HepG2 (cell line): ENCODE results near the gene FABP1.

Source experiments
- MXI1 ChIP-seq: IDR thresholded peaks from 3 replicates; pipeline ENCODE4 v1.6.1; 2012; ENCODE audit warnings: low read depth, low read length, inconsistent platforms, borderline replicate concordance
- POLR2A ChIP-seq, 2 experiments: IDR thresholded peaks; 2 replicates each; pipeline ENCODE4 v1.6.1; 2011; ENCODE audit warnings: low read depth in 2 of 2, low read length in 2 of 2, mild to moderate bottlenecking in 1 of 2, moderate library complexity in 1 of 2; ENCODE audit not compliant: insufficient read depth in 1 of 2

DNA sequence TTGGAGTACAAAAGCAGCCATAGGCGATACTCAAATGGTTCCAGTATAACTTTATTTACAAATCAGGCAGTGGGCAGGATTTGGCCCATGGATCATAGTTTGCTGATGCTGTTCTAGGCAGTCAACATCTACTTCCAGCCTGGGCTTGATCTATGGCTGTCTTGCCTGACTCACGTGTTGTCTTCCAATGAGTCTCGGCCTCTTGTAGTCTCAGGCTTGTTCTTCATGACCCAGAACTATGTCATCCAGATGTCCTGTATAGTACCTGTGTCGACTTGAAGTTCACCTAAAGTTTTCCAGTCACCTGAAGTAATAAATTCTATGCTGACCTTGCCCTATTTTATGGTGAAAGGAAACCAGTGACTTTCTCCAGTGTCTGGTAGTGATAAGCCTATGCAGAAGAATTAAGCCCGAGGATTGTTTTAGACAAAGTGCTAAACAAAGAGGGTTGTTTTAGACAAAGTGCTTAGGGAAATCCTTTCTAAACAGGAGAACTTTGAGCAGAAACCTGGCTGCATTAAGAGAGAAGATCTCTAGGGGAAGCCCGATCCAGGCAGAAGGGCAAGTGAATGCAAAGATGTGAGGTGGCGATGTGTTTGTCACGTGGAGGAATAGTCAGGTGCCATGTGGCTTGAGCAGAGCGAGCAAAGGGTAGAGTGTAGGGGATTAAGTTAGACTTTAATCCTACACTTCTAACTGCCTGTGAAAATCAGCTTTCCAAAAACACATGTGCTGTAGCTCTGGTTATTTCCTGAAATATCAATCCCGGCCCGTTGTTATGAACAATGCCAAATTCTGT lies 33.8 kb upstream of the FABP1 start:
- TF ChIP-seq POLR2A (IDR thresholded peaks at IDR 0.05; ENCODE audit: insufficient read depth in 1 of 2, low read depth in 2 of 2, low read length in 2 of 2) (no peak), MXI1 (no peak)
